Suprapubic skin (tissue), 4 donors: ENCODE results near the gene MREG. TPM values are rescaled to one million over a fixed set of nuclear protein-coding genes. Genes with fewer than 3 reads are reported as not detected.
A peak's percentile ranks its signal among the peaks of the same experiment; 100 is the strongest.

Experiments
- DNase-seq, 2 donors: peaks; one replicate each; pipeline ENCODE4 v3.0.0-alpha.2; 2019; ENCODE audit warnings: low spot score in 2 of 2
- H3K27ac ChIP-seq: fragments of 200-600 bp; sonication (generic); one replicate; pipeline ENCODE4 v1.5.1; 2019
- H3K27me3 ChIP-seq: fragments of 200-600 bp; sonication (generic); one replicate; pipeline ENCODE4 v1.5.1; 2019
- H3K36me3 ChIP-seq: fragments of 200-600 bp; sonication (generic); one replicate; pipeline ENCODE4 v1.5.1; 2019
- H3K4me1 ChIP-seq: fragments of 200-600 bp; sonication (generic); one replicate; pipeline ENCODE4 v1.5.1; 2019
- H3K4me3 ChIP-seq: fragments of 200-600 bp; sonication (generic); one replicate; pipeline ENCODE4 v1.5.1; 2019; ENCODE audit warnings: mild to moderate bottlenecking
- H3K9me3 ChIP-seq: fragments of 200-600 bp; sonication (generic); one replicate; pipeline ENCODE4 v1.5.1; 2019
- CTCF ChIP-seq, 2 donors: fragments of 200-600 bp in 1 of 2; fragments of 450-650 bp in 1 of 2; sonication (generic) in 1 of 2; IDR thresholded peaks; one replicate each; pipeline ENCODE4 v1.5.1; 2016 to 2019; ENCODE audit warnings: antibody characterized with exemption in 2 of 2, mild to moderate bottlenecking in 1 of 2, moderate library complexity in 1 of 2
- EP300 ChIP-seq: sonication (generic); formaldehyde crosslinking; IDR thresholded peaks from one replicate; pipeline ENCODE4 v1.6.1; 2017; ENCODE audit warnings: antibody characterized with exemption
- POLR2A ChIP-seq, 2 donors: fragments of 450-650 bp; IDR thresholded peaks; one replicate each; pipeline ENCODE4 v1.6.1; 2017; ENCODE audit warnings: antibody characterized with exemption in 2 of 2, mild to moderate bottlenecking in 2 of 2, moderate library complexity in 2 of 2
- POLR2AphosphoS5 ChIP-seq, 3 donors: sonication (generic); formaldehyde crosslinking; IDR thresholded peaks; one replicate each; pipeline ENCODE4 v1.6.1; 2017; ENCODE audit warnings: antibody characterized with exemption in 3 of 3
- WGBS: methylation state at CpG from one replicate; pipeline ENCODE4 v1.1.5; 2018; 5-methylcytosine and 5-hydroxymethylcytosine counted together
- total RNA-seq, 4 donors: library from RNA; depleted of rRNA; stranded (reverse); fragments of >200 nt; gene quantifications; one replicate each; pipeline ENCODE4 v1.1.0, GENCODE V29; 2016

The MREG gene
- total RNA-seq, 4 donors from 2014 or later: 26.1 to 37.3 (median 29.7) TPM

DNA sequence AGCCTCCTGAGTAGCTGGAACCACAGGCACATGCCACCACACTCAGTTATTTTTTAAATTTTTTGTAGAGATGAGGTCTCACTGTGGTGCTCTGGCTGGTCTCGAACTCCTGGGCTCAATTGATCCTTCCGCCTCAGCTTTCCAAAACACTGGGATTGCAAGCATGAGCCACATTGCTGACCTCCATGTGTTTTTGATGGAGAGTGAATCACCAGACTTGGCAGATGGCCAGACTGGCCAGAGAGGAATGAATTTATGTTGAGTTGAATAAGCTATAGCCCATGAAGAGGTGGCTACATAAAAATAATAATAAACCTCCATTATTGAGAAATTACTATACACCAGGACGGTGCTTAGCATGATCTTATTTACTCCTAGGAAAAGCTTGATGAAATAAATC, 91.5 kb downstream of the MREG start:
- TF ChIP-seq EP300: no peak
- Histone ChIP-seq H3K27ac (no peak overlapping the region), H3K4me3 (no peak overlapping the region), H3K9me3 (no peaks in the 10 kb centered on the region), H3K36me3 (no peaks in the 10 kb centered on the region), H3K27me3 (no peaks in the 10 kb centered on the region), H3K4me1 (peaks cover 7% of the 10 kb centered on the region)
- WGBS: 88% methylated on average over 3 of the region's 3 CpGs
- no peak for DNase-seq

DNA sequence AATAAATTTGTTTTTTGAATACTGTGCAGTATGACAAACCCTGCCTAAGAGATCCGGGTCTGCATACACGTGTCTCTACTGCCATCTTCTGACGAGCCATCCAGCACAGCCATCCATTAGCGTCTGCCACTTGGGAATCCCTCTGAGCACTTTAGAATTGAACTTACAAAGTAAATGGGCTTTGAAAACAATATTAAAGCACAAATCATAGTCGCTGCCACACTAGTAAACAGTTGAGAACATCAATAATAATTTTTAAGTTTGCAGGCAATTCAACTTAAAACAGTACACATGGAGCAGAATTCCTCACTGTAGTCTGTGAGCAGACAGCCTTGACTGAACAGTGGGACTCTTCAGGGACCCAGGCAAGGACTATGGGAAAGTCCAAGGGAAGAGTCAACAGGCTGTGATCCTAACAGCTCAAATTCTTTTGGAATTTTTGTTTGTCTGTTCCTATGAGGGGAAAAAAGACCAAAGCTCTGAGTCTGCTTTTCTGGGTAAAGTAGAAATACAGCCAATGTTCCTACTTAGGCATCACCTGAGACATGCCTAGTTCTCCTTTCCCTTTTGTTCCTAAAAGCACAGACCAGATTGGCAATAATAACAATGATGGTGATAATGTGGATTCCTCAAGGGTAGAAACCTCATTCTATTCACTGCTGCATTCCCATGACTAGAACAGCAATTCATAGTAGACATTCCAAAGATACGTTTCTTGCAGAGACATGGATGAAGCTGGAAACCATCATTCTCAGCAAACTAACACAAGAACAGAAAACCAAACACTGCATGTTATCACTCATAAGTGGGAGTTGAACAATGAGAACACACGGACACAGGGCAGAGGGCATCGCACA, 92.9 kb downstream of the MREG start:
- no peaks in the 10 kb centered on the region for H3K36me3 ChIP-seq

GRCh38 chr2:215919624-215920243, 93.6 kb downstream of the MREG start:
- Histone ChIP-seq H3K36me3 (no peaks in the 10 kb centered on the region), H3K4me3 (no peak overlapping the region), H3K27ac (no peak overlapping the region), H3K27me3 (no peaks in the 10 kb centered on the region), H3K4me1 (peaks cover 7% of the 10 kb centered on the region), H3K9me3 (no peaks in the 10 kb centered on the region)
- no peak for TF ChIP-seq POLR2A (IDR thresholded peaks at IDR 0.05)
- TF ChIP-seq CTCF (IDR thresholded peaks at IDR 0.05): no peak
- no peak for TF ChIP-seq POLR2AphosphoS5 (IDR thresholded peaks at IDR 0.05)
- TF ChIP-seq EP300: no peak
- no peak for DNase-seq
- WGBS: 78% methylated on average over 8 of the region's 8 CpGs

More for the DNA sequence above, 92.9 kb downstream of the MREG start:
- Histone ChIP-seq H3K4me3 (no peak overlapping the region), H3K27ac (no peak overlapping the region), H3K27me3 (no peaks in the 10 kb centered on the region), H3K9me3 (no peaks in the 10 kb centered on the region), H3K4me1 (peaks cover 7% of the 10 kb centered on the region)
- peak in 1 of 2 donors; percentile 68 for DNase-seq
- TF ChIP-seq CTCF (IDR thresholded peaks at IDR 0.05) (peak; percentile 61 to 66), EP300 (no peak), POLR2AphosphoS5 (IDR thresholded peaks at IDR 0.05) (no peak)
- 36% methylated on average over 8 of the region's 8 CpGs for WGBS

- DNase-seq: no peak
- H3K4me1 ChIP-seq: peaks cover 7% of the 10 kb centered on the region
- H3K36me3 ChIP-seq: no peaks in the 10 kb centered on the region
- H3K27ac ChIP-seq: no peak overlapping the region
- no peak overlapping the region for H3K4me3 ChIP-seq
- TF ChIP-seq POLR2AphosphoS5 (IDR thresholded peaks at IDR 0.05) (no peak), EP300 (no peak), CTCF (IDR thresholded peaks at IDR 0.05) (no peak)
- H3K9me3 ChIP-seq: no peaks in the 10 kb centered on the region
- 74% methylated on average over 3 of the region's 3 CpGs for WGBS
- H3K27me3 ChIP-seq: no peaks in the 10 kb centered on the region
Observed at GRCh38 chr2:215918901-215919599, 94.3 kb downstream of the MREG start.

- H3K36me3 ChIP-seq: no peaks in the 10 kb centered on the region
- no peaks in the 10 kb centered on the region for H3K9me3 ChIP-seq
- no peak overlapping the region for H3K4me3 ChIP-seq
- H3K27ac ChIP-seq: no peak overlapping the region
- no peaks in the 10 kb centered on the region for H3K27me3 ChIP-seq
- 45% methylated on average over 3 of the region's 3 CpGs for WGBS
- no peak for DNase-seq
- H3K4me1 ChIP-seq: peaks cover 7% of the 10 kb centered on the region
- TF ChIP-seq CTCF (IDR thresholded peaks at IDR 0.05): no peak
- no peak for TF ChIP-seq POLR2AphosphoS5 (IDR thresholded peaks at IDR 0.05)
- no peak for TF ChIP-seq POLR2A (IDR thresholded peaks at IDR 0.05)
- TF ChIP-seq EP300: no peak
Observed at GRCh38 chr2:215917953-215918620, 95.3 kb downstream of the MREG start.
